ENCODE results near the gene FAM219B.

The FAM219B gene

GRCh38 chr15:74873036-74873755 is 33.5 kb downstream of the FAM219B start, which contains the start of gene SCAMP2:
Gene SCAMP2, minus strand, starts transcription at chr15:74873365. Its CDS starts 110 bp downstream, at chr15:74873255.
- no peak for TF ChIP-seq CTCF (IDR thresholded peaks at IDR 0.05; ENCODE audit: low read length, missing control alignments)
- peak; percentile 95 for DNase-seq (ENCODE audit: low read depth)
- H3K4me3 ChIP-seq (replicated peaks; ENCODE audit: low read depth, low read length): peak within 1 kb of the TSS; percentile 71

DNA sequence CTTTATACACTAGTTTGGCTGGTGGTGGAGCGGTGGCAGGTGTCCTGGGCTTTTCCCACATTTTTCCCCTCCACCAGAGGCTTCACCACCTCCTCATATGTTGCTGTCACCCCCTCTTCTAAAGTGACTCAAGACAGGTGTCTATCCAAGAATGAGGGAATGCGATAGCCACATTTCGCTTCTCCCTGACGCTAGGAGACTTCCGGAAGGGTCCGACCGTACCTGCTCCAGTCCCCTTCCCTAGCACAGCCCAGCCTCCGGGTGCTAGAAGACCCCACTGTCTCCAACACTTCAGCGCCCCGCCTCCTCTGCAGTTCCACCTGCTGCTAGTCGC is 34.0 kb downstream of the FAM219B start:
- no peak for DNase-seq (ENCODE audit: low read depth)
- peak overlapping the region; percentile 71 for H3K4me3 ChIP-seq (replicated peaks; ENCODE audit: low read depth, low read length)
- TF ChIP-seq CTCF (IDR thresholded peaks at IDR 0.05; ENCODE audit: low read length, missing control alignments): no peak

GRCh38 chr15:74870436-74871215 is 36.0 kb downstream of the FAM219B start:
- H3K4me3 ChIP-seq (replicated peaks; ENCODE audit: low read depth, low read length): no peak overlapping the region
- DNase-seq (ENCODE audit: low read depth): peak; percentile 10
- no peak for TF ChIP-seq CTCF (IDR thresholded peaks at IDR 0.05; ENCODE audit: low read length, missing control alignments)

DNA sequence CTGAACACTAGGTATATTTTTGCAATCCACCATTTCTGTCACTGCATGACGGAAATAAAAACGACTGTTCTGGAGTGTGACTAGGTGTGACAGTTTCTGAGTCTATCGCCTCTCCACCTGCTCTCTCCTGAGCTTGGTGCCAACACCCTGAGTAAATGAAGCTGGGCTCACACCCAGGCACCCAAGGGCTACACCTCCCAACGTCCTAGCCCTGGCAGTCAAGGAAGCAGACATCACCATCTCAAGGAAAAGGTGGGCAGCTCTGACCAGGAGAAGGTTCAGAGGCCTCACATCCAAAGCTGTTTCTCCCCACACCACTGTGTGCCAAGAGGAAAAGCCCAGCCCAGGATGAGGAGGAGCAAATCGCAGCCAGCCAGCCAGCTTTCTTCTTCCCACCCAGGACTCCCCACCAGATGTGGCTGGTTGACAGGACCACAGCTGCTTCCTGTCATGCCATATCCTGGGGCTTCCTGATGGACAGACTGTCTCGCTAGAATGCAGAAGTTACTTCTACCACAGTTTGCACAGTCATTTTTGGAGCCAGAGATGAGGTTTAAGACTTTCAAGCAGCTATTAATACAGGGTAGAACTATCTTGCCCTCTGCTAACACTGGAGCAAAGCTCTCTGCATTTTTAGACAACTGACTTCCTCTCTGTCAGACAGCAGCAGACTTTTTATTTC is 36.8 kb downstream of the FAM219B start:
- H3K4me3 ChIP-seq (replicated peaks; ENCODE audit: low read depth, low read length): no peak overlapping the region
- DNase-seq (ENCODE audit: low read depth): peak; percentile 65
- TF ChIP-seq CTCF (IDR thresholded peaks at IDR 0.05; ENCODE audit: low read length, missing control alignments): no peak

DNA sequence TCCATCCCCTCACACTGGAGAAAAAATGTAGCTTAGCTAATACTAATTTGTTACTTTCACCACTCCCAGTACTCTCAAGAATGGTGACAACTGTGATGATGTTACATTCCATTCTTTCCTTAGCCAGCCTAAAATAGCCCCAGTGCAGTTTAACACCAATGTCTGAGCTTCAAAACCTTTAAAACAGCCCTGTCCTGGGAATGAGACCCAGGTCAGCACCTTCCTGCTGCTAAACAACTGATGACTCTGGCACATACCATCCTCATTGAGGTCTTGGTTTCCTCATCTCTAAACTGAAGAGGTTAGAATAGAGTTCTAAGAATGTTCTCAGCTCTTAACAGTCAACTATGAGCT is 37.3 kb downstream of the FAM219B start:
- DNase-seq (ENCODE audit: low read depth): no peak
- TF ChIP-seq CTCF (IDR thresholded peaks at IDR 0.05; ENCODE audit: low read length, missing control alignments): no peak
- H3K4me3 ChIP-seq (replicated peaks; ENCODE audit: low read depth, low read length): no peak overlapping the region

DNA sequence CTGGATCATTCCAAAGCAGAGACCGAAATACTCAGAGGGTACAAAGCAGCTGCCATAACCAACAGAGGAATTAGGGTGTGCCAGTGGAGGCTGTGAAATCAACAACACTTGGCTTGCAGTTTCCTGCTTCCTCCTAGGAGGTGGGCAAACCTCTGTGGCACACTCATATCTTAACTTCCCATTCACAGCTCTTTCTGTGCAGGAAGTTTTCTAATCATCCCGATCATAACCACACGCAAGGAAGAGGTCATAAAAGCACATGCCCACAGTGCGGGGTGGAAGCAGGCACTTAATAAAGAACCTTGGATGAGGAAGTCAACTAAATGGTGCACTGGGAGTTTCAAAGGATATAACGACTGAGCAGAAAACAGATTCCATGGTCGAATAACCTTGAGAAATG is 38.6 kb downstream of the FAM219B start:
- no peak overlapping the region for H3K4me3 ChIP-seq (replicated peaks; ENCODE audit: low read depth, low read length)
- DNase-seq (ENCODE audit: low read depth): no peak
- no peak for TF ChIP-seq CTCF (IDR thresholded peaks at IDR 0.05; ENCODE audit: low read length, missing control alignments)
